ENCODE data around the gene C14orf93. TPM values are rescaled to one million over a fixed set of nuclear protein-coding genes. Genes with fewer than 3 reads are reported as not detected.

The C14orf93 gene
- total RNA-seq, 2 experiments from 2014 or later = 7.6 to 8.4 TPM

DNA sequence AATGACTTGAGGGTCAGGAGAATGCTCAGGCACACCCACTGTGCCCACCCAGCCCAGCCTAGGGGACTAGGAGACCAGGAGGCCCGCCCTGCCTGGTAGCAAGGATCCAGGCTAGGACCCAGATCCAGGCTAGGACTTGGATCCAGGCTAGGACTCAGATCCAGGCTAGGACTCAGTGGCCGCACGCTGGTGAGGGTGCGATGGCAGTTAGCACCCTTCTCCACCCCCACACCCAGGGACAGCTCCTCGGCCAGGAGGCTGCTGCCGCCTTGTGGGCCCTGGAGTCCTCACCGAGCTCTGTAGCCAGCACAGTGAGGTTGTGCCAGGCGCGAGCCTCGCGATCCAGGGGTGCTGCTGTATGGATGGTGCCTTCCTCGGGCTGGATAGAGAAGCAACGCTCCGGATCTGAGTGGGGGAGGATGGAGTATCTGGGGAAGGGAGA is 42.3 kb upstream of the C14orf93 start:
- H3K4me3 ChIP-seq (ENCODE audit: low read length) = no peak overlapping the region
- CTCF ChIA-PET = interaction anchor here (0.8 to 1.2 kb wide), 2 partner anchors 46 to 66 kb away, joined by 3 to 4 read pairs; no protein-coding TSS in a partner anchor
- TF ChIP-seq, protein P1, sequence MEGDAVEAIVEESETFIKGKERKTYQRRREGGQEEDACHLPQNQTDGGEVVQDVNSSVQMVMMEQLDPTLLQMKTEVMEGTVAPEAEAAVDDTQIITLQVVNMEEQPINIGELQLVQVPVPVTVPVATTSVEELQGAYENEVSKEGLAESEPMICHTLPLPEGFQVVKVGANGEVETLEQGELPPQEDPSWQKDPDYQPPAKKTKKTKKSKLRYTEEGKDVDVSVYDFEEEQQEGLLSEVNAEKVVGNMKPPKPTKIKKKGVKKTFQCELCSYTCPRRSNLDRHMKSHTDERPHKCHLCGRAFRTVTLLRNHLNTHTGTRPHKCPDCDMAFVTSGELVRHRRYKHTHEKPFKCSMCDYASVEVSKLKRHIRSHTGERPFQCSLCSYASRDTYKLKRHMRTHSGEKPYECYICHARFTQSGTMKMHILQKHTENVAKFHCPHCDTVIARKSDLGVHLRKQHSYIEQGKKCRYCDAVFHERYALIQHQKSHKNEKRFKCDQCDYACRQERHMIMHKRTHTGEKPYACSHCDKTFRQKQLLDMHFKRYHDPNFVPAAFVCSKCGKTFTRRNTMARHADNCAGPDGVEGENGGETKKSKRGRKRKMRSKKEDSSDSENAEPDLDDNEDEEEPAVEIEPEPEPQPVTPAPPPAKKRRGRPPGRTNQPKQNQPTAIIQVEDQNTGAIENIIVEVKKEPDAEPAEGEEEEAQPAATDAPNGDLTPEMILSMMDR (IDR thresholded peaks at IDR 0.05) = no peak
- Mint-ChIP-seq H3K36me3 (ENCODE audit: low read depth) (peaks cover 10% of the 10 kb centered on the region), H3K27me3 (no peaks in the 10 kb centered on the region), H3K4me1 (ENCODE audit: low read depth) (peaks cover 13% of the 10 kb centered on the region), H3K27ac (no peak overlapping the region), H3K9me3 (no peaks in the 10 kb centered on the region), H3K4me3 (no peak overlapping the region)
- H3K27ac ChIP-seq (ENCODE audit: low read depth in 1 of 2, low read length in 2 of 2) = no peak overlapping the region
- peaks cover 16% of the 10 kb centered on the region for H3K4me1 ChIP-seq (ENCODE audit: insufficient read depth, low read length)
- ATAC-seq (ENCODE audit: poor library complexity) = no peak
- no peaks in the 10 kb centered on the region for H3K36me3 ChIP-seq (ENCODE audit: insufficient read depth, low read length)
- H3K9me3 ChIP-seq (ENCODE audit: control insufficient read depth in 1 of 2, insufficient read depth in 1 of 2, low read length in 2 of 2) = no peaks in the 10 kb centered on the region
- POLR2A ChIA-PET = interaction anchor here (1.8 kb wide), 1 partner anchor 24 kb away, joined by 5 read pairs; no protein-coding TSS in a partner anchor
- H3K27me3 ChIP-seq (ENCODE audit: control insufficient read depth in 1 of 2, insufficient read depth in 2 of 2, low read length in 2 of 2) = no peaks in the 10 kb centered on the region
- intact Hi-C loops (cut with DNase I, micrococcal nuclease) = no loop called here
- DNase-seq = no peak

DNA sequence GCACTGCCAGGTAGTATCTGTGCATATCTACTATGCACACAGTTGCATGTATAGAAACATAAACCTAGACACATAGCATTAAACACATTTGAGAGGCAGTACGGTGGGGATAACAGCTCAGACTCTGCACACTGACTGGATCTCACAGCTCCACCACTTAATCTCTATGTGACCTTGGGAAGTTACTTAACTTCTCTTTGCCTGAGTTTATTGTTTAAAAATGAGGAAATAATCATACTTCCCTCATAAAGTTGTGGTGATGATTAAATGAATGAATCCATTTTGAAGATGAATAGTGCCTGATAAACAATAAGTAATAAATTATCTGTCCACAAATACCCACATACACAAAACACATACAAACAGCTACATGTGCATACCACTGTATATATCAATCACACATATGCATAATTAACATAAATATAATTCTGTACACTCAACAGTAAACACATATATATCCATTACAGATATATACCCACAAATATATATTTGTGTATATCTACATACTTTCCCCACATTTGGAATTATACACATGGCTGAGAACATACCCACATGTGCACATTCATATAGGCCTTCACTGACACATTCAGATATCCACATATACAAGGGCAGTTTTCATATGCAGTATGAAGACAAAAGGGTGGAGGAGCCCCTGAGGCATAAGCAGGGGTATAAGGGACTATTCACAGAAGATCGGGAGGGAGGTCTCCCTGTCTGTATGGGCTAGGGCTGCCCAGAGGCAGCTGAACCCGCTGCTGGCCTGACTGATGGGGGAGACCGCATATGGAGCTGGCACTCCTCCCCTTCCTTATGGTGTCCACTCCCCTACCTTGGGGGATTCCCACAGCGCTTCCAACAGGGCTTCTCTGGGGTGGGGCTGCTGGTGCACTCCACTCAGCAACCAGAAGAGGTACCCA is 41.5 kb upstream of the C14orf93 start:
- no peaks in the 10 kb centered on the region for H3K27me3 Mint-ChIP-seq
- TF ChIP-seq, protein P1 (IDR thresholded peaks at IDR 0.05) = no peak
- Histone ChIP-seq H3K27ac (ENCODE audit: low read depth in 1 of 2, low read length in 2 of 2) (no peak overlapping the region), H3K4me1 (ENCODE audit: insufficient read depth, low read length) (peaks cover 8% of the 10 kb centered on the region), H3K36me3 (ENCODE audit: insufficient read depth, low read length) (no peaks in the 10 kb centered on the region), H3K4me3 (ENCODE audit: low read length) (no peak overlapping the region), H3K27me3 (ENCODE audit: control insufficient read depth in 1 of 2, insufficient read depth in 2 of 2, low read length in 2 of 2) (no peaks in the 10 kb centered on the region), H3K9me3 (ENCODE audit: control insufficient read depth in 1 of 2, insufficient read depth in 1 of 2, low read length in 2 of 2) (no peaks in the 10 kb centered on the region)
- POLR2A ChIA-PET = interaction anchor here (1.8 kb wide), 1 partner anchor 23 kb away, joined by 5 read pairs; no protein-coding TSS in a partner anchor
- no peak for DNase-seq
- intact Hi-C loops (cut with DNase I, micrococcal nuclease) = no loop called here
- no peak for ATAC-seq (ENCODE audit: poor library complexity)
- no peak overlapping the region for H3K4me3 Mint-ChIP-seq
- no peaks in the 10 kb centered on the region for H3K9me3 Mint-ChIP-seq
- peaks cover 5% of the 10 kb centered on the region for H3K36me3 Mint-ChIP-seq (ENCODE audit: low read depth)
- peaks cover 6% of the 10 kb centered on the region for H3K4me1 Mint-ChIP-seq (ENCODE audit: low read depth)
- H3K27ac Mint-ChIP-seq = no peak overlapping the region
- CTCF ChIA-PET = interaction anchor here (1.2 to 1.4 kb wide), 2 partner anchors 17 to 65 kb away, joined by 3 read pairs; no protein-coding TSS in a partner anchor

DNA sequence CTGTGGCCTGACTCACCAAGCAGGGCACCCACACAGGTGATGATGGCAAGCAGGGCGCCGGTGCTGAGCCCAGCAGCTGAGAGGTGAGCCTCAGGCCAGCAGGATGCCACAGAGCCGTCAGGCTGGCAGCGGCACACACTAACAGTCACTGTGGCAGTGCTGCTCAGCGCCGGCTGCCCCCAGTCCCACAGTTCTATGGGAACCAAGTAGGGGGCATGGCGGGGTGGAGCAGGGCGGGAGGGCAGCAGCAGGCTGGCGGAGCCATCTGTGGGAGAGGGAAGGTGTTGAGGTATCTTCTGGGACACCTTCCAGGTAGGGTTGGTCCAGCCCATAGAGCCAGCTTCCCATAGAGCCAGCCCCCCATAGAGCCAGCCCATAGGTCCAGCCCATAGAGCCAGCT is 39.1 kb upstream of the C14orf93 start:
- no peaks in the 10 kb centered on the region for H3K27me3 Mint-ChIP-seq
- Histone ChIP-seq H3K27me3 (ENCODE audit: control insufficient read depth in 1 of 2, insufficient read depth in 2 of 2, low read length in 2 of 2) (no peaks in the 10 kb centered on the region), H3K4me1 (ENCODE audit: insufficient read depth, low read length) (no peaks in the 10 kb centered on the region), H3K9me3 (ENCODE audit: control insufficient read depth in 1 of 2, insufficient read depth in 1 of 2, low read length in 2 of 2) (no peaks in the 10 kb centered on the region), H3K4me3 (ENCODE audit: low read length) (no peak overlapping the region), H3K36me3 (ENCODE audit: insufficient read depth, low read length) (no peaks in the 10 kb centered on the region), H3K27ac (ENCODE audit: low read depth in 1 of 2, low read length in 2 of 2) (no peak overlapping the region)
- no peaks in the 10 kb centered on the region for H3K36me3 Mint-ChIP-seq (ENCODE audit: low read depth)
- TF ChIP-seq, protein P1 (IDR thresholded peaks at IDR 0.05) = no peak
- H3K27ac Mint-ChIP-seq = no peak overlapping the region
- CTCF ChIA-PET = no interaction called here
- H3K9me3 Mint-ChIP-seq = no peaks in the 10 kb centered on the region
- no peak overlapping the region for H3K4me3 Mint-ChIP-seq
- POLR2A ChIA-PET = no interaction called here
- intact Hi-C loops (cut with DNase I, micrococcal nuclease) = no loop called here
- H3K4me1 Mint-ChIP-seq (ENCODE audit: low read depth) = no peaks in the 10 kb centered on the region
- no peak for ATAC-seq (ENCODE audit: poor library complexity)
- DNase-seq = no peak

Measured in CD4-positive, alpha-beta T cell (primary cell).